H9 (cell line): Measurements from ENCODE around the gene IGF1R. TPM values are rescaled to one million over a fixed set of nuclear protein-coding genes. Genes with fewer than 3 reads are reported as not detected.

Source experiments
- DNase-seq: peaks from one replicate; pipeline ENCODE4 v3.0.0-alpha.2; 2017
- H2AFZ ChIP-seq: one replicate; pipeline ENCODE4 v1.6.1; 2013; ENCODE audit warnings: mild to moderate bottlenecking, low read length, control low read depth, moderate library complexity
- H2AK5ac ChIP-seq: 2 replicates; pipeline ENCODE4 v1.6.1; 2013; ENCODE audit warnings: low read length, control low read depth, mixed read lengths; ENCODE audit not compliant: insufficient read length
- H2BK120ac ChIP-seq: one replicate; pipeline ENCODE4 v1.6.1; 2013; ENCODE audit warnings: low read depth, mild to moderate bottlenecking, low read length, control low read depth, inconsistent platforms; ENCODE audit not compliant: poor library complexity, severe bottlenecking
- H2BK12ac ChIP-seq: 2 replicates; pipeline ENCODE4 v1.6.1; 2013; ENCODE audit warnings: low read length, control low read depth, mixed read lengths, low read depth; ENCODE audit not compliant: insufficient read length
- H2BK15ac ChIP-seq: 2 replicates; pipeline ENCODE4 v1.6.1; 2013; ENCODE audit warnings: low read depth, low read length, control low read depth
- H2BK20ac ChIP-seq: one replicate; pipeline ENCODE4 v1.6.1; 2013; ENCODE audit warnings: low read depth, mild to moderate bottlenecking, low read length, control low read depth, inconsistent platforms; ENCODE audit not compliant: poor library complexity, severe bottlenecking
- H2BK5ac ChIP-seq: 2 replicates; pipeline ENCODE4 v1.6.1; 2013; ENCODE audit warnings: low read length, control low read depth, mixed read lengths; ENCODE audit not compliant: insufficient read length
- H3K14ac ChIP-seq: 2 replicates; pipeline ENCODE4 v1.6.1; 2013; ENCODE audit warnings: low read length, control low read depth; ENCODE audit not compliant: insufficient read depth
- H3K18ac ChIP-seq: 2 replicates; pipeline ENCODE4 v1.6.1; 2013; ENCODE audit warnings: low read depth, mild to moderate bottlenecking, mixed read lengths, low read length, control low read depth; ENCODE audit not compliant: insufficient read length
- H3K23ac ChIP-seq: 2 replicates; pipeline ENCODE4 v1.6.1; 2013; ENCODE audit warnings: low read length, control low read depth, mixed read lengths, low read depth; ENCODE audit not compliant: insufficient read length
- H3K23me2 ChIP-seq: 2 replicates; pipeline ENCODE4 v1.6.1; 2013; ENCODE audit warnings: low read depth, mild to moderate bottlenecking, mixed read lengths, low read length, control low read depth; ENCODE audit not compliant: insufficient read length, poor library complexity, severe bottlenecking
- H3K27ac ChIP-seq: 2 replicates; pipeline ENCODE4 v1.5.1; 2013; ENCODE audit warnings: low read length, control low read depth, mixed read lengths, low read depth; ENCODE audit not compliant: insufficient read length
- H3K27me3 ChIP-seq: 2 replicates; pipeline ENCODE4 v1.6.1; 2013; ENCODE audit warnings: low read length, control low read depth, inconsistent platforms; ENCODE audit not compliant: insufficient read depth
- H3K4ac ChIP-seq: 2 replicates; pipeline ENCODE4 v1.6.1; 2013; ENCODE audit warnings: low read depth, mild to moderate bottlenecking, control low read depth, inconsistent platforms, low read length, moderate library complexity
- H3K4me1 ChIP-seq: 2 replicates; pipeline ENCODE4 v1.6.1; 2013; ENCODE audit warnings: low read length, control low read depth, inconsistent platforms; ENCODE audit not compliant: insufficient read depth
- H3K4me2 ChIP-seq: 2 replicates; pipeline ENCODE4 v1.6.1; 2013; ENCODE audit warnings: low read length, control low read depth, mixed read lengths; ENCODE audit not compliant: insufficient read length, insufficient read depth
- H3K56ac ChIP-seq: 2 replicates; pipeline ENCODE4 v1.6.1; 2013; ENCODE audit warnings: low read depth, mild to moderate bottlenecking, mixed read lengths, low read length, control low read depth; ENCODE audit not compliant: insufficient read length
- H3K79me1 ChIP-seq: 2 replicates; pipeline ENCODE4 v1.6.1; 2013; ENCODE audit warnings: low read depth, mild to moderate bottlenecking, moderate library complexity, low read length, control low read depth, inconsistent platforms; ENCODE audit not compliant: insufficient read depth, poor library complexity, severe bottlenecking
- H3K79me2 ChIP-seq: 2 replicates; pipeline ENCODE4 v1.6.1; 2013; ENCODE audit warnings: low read length, control low read depth, inconsistent platforms; ENCODE audit not compliant: insufficient read depth
- H3K9ac ChIP-seq: 2 replicates; pipeline ENCODE4 v1.6.1; 2013; ENCODE audit warnings: low read length, control low read depth, mixed read lengths; ENCODE audit not compliant: insufficient read length; ENCODE audit errors: extremely low read depth
- H3K9me3 ChIP-seq: one replicate; pipeline ENCODE4 v1.6.1; 2013; ENCODE audit warnings: low read depth, low read length, inconsistent platforms; ENCODE audit not compliant: control insufficient read depth
- H3T11ph ChIP-seq: one replicate; pipeline ENCODE4 v1.6.1; 2013; ENCODE audit warnings: mild to moderate bottlenecking, low read length, control low read depth, inconsistent platforms
- H4K20me1 ChIP-seq: one replicate; pipeline ENCODE4 v1.6.1; 2013; ENCODE audit not compliant: control insufficient read depth, insufficient read length, insufficient read depth
- H4K5ac ChIP-seq: 2 replicates; pipeline ENCODE4 v1.6.1; 2013; ENCODE audit warnings: low read depth, mild to moderate bottlenecking, mixed read lengths, low read length, control low read depth; ENCODE audit not compliant: insufficient read length
- H4K8ac ChIP-seq: replicated peaks from 2 replicates; pipeline ENCODE4 v1.6.1; 2013; ENCODE audit warnings: low read length, control low read depth, mixed read lengths, low read depth; ENCODE audit not compliant: insufficient read length
- H4K91ac ChIP-seq: 2 replicates; pipeline ENCODE4 v1.6.1; 2013; ENCODE audit warnings: low read depth, mild to moderate bottlenecking, moderate library complexity, mixed read lengths, low read length, control low read depth; ENCODE audit not compliant: insufficient read length
- H3K27ac Mint-ChIP-seq, 3 experiments: 2 replicates in 2 of 3; 3 replicates in 1 of 3; pipeline ENCODE4 v1.8.0; 2020 to 2021; ENCODE audit warnings: mixed read lengths in 3 of 3, mild to moderate bottlenecking in 1 of 3, moderate library complexity in 1 of 3
- H3K27me3 Mint-ChIP-seq: 2 replicates; pipeline ENCODE4 v1.8.0; 2021; ENCODE audit warnings: low read depth, mild to moderate bottlenecking, moderate library complexity, mixed read lengths
- H3K36me3 Mint-ChIP-seq, 3 experiments: 2 replicates in 2 of 3; 3 replicates in 1 of 3; pipeline ENCODE4 v1.8.0; 2020 to 2021; ENCODE audit warnings: low read depth in 3 of 3, mixed read lengths in 3 of 3; ENCODE audit not compliant: insufficient read depth in 1 of 3
- H3K4me1 Mint-ChIP-seq, 2 experiments: 2 replicates each; pipeline ENCODE4 v1.8.0; 2020; ENCODE audit warnings: mixed read lengths in 2 of 2
- H3K4me3 Mint-ChIP-seq, 2 experiments: 2 replicates in 1 of 2; 3 replicates in 1 of 2; pipeline ENCODE4 v1.8.0; 2020 to 2021; ENCODE audit warnings: mild to moderate bottlenecking in 2 of 2, mixed read lengths in 2 of 2, moderate library complexity in 1 of 2
- H3K9me3 Mint-ChIP-seq, 2 experiments: 2 replicates in 1 of 2; 3 replicates in 1 of 2; pipeline ENCODE4 v1.8.0; 2020; ENCODE audit warnings: mild to moderate bottlenecking in 2 of 2, mixed read lengths in 2 of 2, moderate library complexity in 1 of 2
- CTCF ChIP-seq: fragments of 200-600 bp; sonication (generic); conservative IDR thresholded peaks from 3 replicates; pipeline ENCODE4 v1.8.0; 2021; ENCODE audit warnings: antibody characterized with exemption, mild to moderate bottlenecking
- WGBS: extraction: QIAGEN DNeasy Blood & Tissue Kit; methylation state at CpG from one replicate; pipeline ENCODE4 v1.1.7; 2013; ENCODE audit warnings: missing lambda C conversion rate, low lambda C conversion rate, mixed read lengths; ENCODE audit not compliant: insufficient read length; ENCODE audit errors: extremely low coverage; 5-methylcytosine and 5-hydroxymethylcytosine counted together
- total RNA-seq: library from RNA; stranded (reverse); gene quantifications from 2 replicates; pipeline ENCODE4 v1.2.1, GENCODE V29; 2021

IGF1R gene
- total RNA-seq, 1 experiment from 2014 or later, result 70.0 TPM

GRCh38 chr15:98737159-98737558 lies 88.8 kb downstream of the IGF1R start:
- Histone ChIP-seq H2BK5ac (no peak overlapping the region), H4K91ac (no peak overlapping the region), H3K14ac (no peak overlapping the region), H3T11ph (no peak overlapping the region), H2BK20ac (no peak overlapping the region), H2AFZ (no peak overlapping the region), H4K5ac (no peak overlapping the region), H3K4ac (no peak overlapping the region), H3K18ac (no peak overlapping the region), H2AK5ac (no peak overlapping the region), H3K79me2 (peaks cover 76% of the 10 kb centered on the region), H2BK120ac (no peak overlapping the region), H3K9ac (no peak overlapping the region), H2BK12ac (no peak overlapping the region), H3K4me2 (no peak overlapping the region), H3K79me1 (peaks cover 17% of the 10 kb centered on the region), H2BK15ac (no peak overlapping the region), H3K23ac (no peak overlapping the region), H3K27me3 (no peaks in the 10 kb centered on the region), H3K27ac (no peak overlapping the region), H3K9me3 (no peaks in the 10 kb centered on the region), H3K56ac (no peak overlapping the region), H3K4me1 (peaks cover 17% of the 10 kb centered on the region), H4K8ac (no peak overlapping the region), H4K20me1 (no peaks in the 10 kb centered on the region), H3K23me2 (no peaks in the 10 kb centered on the region)
- Mint-ChIP-seq H3K27me3 (no peaks in the 10 kb centered on the region), H3K9me3 (no peaks in the 10 kb centered on the region; a peak in 1 of 5 replicates), H3K36me3 (peaks cover 0 to 2% (median under 1%) of the 10 kb centered on the region in 3 experiments; a peak in 2 of 7 replicates), H3K4me3 (no peak overlapping the region), H3K4me1 (peaks cover 69 to 77% of the 10 kb centered on the region in 2 experiments), H3K27ac (peak overlapping the region in 1 of 3 experiments; percentile 72; a peak in 2 of 7 replicates)
- TF ChIP-seq CTCF, result no peak
- WGBS, result no CpG with 5 or more reads among the region's 6 CpGs
- no peak for DNase-seq
